DOHH2 (cell line): ENCODE results near the gene LRP2.

ENCODE experiments used
- CTCF ChIP-seq: fragments of 200-600 bp; sonication (generic); IDR thresholded peaks from one replicate; pipeline ENCODE4 v1.5.1; 2014; ENCODE audit warnings: antibody characterized with exemption, mild to moderate bottlenecking, low read depth, low read length; ENCODE audit not compliant: poor library complexity, severe bottlenecking
- EZH2phosphoT487 ChIP-seq: fragments of 200-600 bp; sonication (generic); IDR thresholded peaks from 2 replicates; pipeline ENCODE4 v1.6.1; 2017; ENCODE audit warnings: borderline replicate concordance, mild to moderate bottlenecking, antibody characterized with exemption, low read length, moderate library complexity, mixed read lengths

- TF ChIP-seq CTCF (no peak), EZH2phosphoT487 (no peak)
These were observed 622 bp downstream of the LRP2 start for GRCh38 chr2:169361706-169362117.
